ENCODE measurements around the gene TMEM80.
"Not testable (repeated sequence)": the region's sequence is repeated elsewhere in the genome, so short reads cannot be mapped to it uniquely, and the experiment has no call there.

The TMEM80 gene

DNA sequence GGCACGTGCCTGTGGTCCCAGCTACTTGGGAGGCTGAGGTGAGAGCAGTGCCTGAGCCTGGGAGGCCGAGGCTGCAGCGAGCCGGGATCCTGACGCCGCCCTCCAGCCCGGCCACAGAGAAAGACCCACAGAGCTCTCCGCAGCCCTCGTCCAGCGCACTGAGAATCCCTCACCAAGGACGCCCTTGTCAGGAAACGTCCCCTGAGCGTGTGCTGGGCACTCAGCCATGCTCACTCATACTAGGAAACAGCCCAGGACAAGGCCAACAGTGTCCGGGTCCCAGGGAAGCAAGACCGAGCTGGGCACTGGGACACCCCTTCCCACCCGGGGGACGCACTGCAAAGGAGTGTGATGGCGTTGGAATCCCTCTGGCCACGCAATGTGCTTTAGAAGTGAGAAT lies 15.1 kb upstream of the TMEM80 start:
- no peak for DNase-seq

DNA sequence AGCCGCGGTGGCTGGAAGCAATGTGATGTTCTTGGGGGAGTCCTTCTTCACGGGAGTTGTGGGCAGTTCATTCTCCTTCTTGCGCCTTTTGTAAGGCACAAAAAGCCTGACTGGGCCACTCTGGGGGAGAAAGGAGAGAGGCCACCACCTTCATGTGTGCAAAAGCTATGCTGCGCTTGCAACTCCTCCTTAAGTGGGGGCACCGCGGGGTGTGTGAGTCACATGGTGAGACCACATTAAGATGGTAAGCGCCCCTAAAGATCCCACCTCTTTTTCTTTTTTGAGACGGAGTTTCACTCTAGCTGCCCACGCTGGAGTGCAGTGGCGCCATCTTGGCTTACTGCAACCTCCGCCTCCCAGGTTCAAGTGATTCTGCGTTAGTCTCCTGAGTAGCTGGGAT lies 14.6 kb upstream of the TMEM80 start:
- DNase-seq = no peak

DNA sequence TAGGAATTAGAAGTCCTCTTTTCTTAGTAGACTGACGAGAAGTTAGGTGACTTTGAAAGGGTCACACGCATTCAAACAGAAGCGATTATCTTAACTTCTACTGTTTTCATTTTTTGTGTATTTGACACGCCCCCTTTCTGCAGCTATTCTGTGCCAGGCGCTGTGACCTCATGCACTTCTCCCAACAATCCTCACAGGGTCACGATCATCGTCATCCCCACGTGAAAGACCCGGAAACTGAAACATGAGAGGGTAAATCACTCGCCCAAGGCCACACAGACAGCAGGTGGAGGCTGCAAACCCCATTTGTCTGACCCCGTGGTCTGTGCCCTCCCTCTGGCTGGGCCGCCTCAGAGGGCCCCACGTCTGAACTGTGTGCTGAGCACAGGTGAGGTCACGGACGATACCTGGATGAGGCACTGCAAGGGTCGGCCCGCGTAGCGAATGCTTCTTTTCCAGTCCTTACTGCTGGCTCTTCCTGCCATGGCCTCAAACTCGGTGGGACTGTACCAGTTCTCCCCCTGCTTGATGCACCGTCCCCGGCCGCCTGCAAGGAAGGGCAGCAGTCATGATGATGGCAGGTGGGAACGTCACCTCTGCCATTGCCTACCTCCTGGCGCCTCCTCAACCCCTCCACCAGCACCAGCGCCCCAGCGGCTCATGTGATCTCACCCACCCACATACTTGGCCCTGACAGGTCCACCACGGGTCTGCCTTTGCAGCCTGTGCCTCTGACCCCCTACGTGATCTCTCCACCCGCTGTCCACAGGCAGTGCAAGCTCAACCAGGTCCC lies 9.0 kb upstream of the TMEM80 start:
- DNase-seq = no peak

DNA sequence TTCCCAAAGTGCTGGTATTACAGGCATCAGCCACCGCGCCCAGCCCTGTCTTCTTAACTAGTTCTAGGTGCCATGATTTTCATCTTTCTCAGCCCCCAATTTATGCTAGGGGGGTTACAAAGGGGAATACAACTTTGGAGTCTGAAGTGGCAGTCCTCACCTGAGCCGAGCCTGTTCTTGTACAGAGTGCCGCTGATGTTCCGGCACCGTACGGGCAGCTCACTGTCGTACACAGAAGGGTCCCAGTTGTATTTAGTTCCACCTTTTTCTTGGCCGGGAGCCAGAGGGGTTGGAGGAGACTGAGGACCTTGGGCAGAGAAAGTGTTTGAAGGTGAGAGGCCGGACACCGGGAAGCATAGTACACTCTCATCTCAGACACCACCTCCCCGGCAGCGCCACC lies 7.9 kb upstream of the TMEM80 start:
- no peak for DNase-seq

DNA sequence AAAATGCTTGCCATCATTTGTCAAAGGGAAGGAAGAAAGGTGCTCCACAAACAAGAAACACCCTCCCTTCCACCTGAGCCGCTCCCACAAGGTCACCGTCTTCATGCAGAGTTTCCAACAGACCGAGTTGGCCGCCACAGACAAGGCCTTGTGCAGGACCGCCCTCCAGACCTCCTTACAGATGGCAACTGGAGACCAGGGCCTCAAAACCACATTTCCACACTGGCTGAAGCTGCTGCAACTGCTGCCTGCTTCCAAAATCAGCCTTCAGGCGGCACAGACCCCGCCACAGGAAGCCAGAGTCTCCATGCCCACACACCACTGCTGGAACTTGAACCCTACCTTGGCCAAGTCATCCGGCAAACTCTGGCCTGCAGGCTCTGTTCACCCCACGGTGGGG lies 6.9 kb upstream of the TMEM80 start:
- DNase-seq = no peak

DNA sequence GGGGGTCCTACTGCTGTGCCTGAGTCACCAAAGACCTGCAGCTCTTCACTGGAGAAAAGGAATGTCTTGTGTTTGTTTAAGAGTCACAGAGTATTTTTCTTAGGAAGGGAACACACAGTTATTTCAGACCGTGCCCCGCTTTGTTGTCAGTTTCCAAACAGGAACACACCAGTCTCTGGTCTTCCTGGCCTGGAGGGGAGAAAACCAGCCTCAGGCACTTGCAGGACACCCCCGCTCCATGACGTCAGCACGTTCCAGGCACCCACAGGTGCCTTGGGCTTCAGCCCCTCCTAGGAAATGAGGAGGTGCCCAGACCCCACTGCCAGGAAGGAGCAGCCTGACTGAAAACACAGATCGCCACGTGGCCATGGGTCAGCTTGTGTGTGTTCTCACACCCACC lies 6.0 kb upstream of the TMEM80 start:
- no peak for DNase-seq

DNA sequence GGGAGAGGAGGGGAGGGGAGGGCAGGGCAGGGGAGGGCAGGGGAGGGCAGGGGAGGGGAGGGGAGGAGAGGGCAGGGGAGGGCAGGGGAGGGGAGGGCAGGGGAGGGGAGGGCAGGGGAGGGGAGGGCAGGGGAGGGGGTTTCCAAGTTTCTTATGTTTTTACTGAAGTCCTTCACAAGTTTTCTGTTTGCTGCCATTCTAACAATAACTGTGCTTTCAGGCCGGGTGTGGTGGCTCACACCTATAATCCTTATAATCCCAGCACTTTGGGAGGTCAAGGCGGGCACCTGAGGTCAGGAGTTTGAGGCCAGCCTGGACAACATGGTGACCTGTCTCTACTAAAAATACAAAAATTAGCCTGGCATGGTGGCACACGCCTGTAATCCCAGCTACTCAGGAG lies 5.4 kb upstream of the TMEM80 start:
- not testable (repeated sequence) for DNase-seq

DNA sequence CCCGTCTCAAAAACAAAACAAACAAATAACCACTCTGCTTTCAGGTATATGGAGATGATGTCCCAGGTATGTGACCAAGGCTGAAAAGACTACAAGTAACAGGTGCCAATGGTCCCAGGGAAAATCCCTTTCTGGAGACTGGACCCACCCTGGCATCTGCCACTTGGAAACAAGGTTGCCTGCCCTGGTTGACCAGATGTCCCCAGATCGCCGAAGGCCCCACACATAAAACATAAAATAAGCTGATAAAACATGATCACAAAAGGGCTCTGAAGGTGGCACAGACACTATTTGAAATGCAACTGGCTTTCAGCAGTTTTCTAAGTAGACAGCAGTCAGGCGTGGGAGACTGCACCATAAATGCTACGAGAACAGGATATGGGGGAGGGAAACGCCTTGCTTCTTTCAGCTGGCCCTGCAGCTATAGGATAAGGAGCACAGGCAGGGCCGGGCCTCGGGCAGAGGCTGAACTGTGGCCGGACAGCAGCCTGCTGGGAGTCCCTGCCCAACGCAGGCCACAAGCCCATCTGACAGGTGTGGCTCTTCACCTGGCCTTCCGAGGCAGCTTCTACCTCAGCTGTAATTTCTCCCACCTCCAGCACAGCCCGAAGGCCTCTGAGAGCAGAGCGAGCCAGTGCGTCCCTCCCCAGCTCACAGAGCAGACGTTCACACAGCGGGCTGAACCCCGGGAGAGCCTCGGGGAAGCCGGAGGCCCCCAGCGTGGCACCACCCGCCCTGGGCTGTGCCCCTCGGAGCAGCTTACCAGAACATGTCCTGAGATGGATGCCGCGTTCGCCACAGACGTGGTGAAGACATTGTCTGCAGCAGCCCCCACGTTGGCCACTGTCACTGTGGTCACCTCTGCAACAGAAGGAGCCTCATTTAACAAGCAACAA lies 4.6 kb upstream of the TMEM80 start:
- DNase-seq = no peak

DNA sequence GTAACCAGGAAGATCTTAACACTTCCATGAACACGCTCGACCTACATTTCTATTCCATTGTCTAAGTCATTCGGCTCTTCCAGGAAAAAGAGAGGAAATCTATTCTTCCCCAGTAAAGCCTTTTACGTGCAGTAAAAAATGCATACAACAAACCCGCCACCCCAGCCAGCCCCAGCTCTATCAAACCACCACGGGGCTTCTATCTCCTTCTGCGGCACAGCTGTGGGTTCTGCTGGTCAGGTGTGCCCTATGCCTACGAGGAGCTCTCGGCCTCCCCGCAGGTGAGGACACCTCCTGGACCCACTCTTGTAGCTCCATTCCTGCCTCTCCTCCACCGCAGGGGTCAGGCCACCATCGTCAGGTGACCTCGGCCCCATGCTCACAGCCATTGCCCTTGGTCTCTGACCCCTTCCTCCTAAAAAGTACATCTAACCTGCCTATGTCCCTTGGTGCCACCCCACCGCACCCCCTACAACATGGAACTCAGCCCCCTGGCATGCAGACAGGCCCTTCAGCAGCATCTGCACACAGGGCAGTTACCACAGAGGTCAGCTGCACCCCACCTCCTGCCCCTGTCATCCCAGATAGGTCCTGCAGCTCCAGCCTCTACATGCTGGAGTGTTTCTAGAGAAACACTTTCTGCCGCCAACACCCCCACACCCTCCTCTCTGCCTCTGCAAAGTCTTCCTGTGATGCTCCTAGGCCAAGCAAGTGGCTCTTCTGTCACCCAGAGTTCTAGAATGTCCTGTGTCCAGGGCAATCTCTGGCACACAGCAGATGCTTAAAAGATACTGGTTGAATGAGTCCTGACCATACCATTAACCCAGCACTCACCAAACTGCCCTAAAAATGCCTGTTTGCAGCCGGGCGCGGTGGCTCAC lies 3.7 kb upstream of the TMEM80 start:
- DNase-seq = no peak

DNA sequence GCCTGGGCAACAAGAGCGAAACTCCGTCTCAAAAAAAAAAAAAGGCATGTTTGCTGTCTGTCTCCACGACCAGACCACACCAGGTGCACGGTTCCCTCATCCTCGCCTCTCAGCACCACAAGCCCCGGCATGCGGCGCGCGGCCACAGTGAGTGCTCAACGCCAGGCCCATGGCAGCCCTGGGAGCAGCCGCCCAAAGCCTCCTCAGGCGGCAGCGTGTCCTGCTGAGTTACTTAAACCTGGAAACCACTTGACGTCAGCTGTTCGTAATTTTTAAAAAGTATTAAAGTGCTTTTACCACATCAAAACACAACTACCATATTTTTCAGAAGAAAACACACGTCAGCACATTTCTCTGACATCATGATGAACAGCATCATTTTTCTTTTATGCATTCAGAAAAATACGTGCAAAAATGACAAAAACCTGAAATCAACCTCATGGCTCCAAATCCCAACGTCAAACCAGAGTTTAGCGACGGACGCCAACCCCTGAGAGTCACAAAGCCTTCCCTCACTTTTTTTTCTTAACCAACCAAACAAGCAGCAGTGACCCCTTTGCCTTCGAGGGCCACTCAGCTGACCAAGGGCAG lies 2.7 kb upstream of the TMEM80 start:
- no peak for DNase-seq

DNA sequence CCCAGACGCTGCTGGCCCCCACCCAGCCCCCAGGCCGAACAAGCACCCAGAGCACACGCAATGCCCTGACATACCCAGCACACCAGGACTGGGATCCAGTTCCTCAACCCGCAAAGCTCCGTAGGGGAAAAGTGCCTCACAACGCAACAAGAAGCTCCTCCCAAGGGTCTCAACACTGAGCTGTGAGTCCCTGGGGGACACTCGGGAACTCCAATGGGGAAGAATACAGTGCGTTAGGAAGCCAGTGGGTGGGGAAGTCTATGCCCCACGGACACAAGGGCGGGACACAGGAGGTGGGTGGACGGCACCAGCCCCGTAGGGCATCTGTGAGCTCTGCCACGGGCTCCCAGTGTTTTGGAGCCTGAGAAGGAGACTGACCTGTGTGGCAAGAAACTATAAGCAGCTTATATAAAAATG lies 2.2 kb upstream of the TMEM80 start:
- DNase-seq = no peak

DNA sequence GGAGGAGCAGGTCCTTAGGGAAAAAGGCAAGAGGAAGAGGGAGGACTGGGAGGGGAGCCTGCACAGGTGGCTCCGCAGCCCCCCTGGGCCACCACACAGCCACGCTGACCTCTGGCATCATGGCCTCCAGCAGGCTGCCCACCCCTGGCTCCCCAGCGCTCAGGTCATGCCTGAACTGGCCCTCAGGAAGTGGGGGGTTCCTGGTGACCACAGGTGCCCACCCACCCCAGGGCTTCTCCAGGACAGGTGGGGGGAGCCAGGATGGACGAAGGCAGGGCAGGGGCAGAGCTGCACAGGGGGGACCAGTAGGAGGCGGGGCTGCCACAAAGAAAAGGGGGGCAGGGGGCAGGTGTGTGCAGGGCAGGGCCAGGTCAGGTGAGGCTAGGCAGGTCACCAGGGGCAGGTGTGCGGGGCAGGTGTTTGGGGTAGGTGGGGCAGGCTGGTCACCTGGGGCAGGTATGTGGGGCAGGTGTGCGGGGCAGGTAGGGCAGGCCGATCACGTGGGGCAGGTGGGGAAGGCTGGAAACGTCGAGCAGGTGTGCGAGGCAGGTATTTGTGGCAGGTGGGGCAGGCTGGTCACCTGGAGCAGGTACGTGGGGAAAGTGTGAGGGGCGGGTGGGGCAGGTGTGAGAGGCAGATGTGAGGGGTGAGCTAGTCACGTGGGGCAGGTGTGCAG lies 1.6 kb upstream of the TMEM80 start:
- no peak for DNase-seq

DNA sequence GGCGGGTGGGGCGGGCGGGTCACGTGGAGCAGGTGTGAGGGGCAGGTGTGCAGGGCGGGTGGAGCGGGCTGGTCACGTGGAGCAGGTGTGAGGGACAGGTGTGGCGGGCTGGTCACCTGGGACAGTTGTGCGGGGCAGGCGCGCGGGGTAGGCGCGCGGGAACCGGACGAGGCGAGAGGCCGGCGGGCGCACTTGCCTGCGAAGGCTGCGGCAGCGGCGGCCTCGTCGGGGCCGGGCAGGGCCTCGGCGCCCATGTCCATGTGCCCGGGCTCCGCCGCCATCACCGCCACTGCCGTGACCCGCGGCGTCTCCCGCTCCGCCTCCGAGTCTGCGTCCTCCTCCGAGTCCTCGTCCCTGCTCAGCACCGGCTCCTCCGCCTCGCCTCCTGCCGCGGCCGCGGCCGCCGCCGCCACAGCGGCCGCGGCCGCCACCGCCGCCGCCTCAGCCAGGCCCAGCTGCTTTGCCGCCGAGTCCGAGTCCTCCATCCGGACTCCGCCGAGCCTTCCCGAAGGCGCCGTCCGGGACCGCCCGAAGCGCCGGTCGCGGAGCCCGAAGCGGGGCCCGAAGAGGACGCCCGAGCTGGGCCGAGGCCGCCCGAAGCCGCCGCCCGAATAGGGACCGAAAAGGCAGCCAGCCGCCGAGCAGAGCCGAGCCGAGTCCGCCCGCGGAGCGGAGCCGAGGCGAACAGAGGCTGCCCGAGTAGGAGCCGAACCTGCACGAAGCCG lies 891 bp upstream of the TMEM80 start, which contains the start of gene DEAF1:
DEAF1 (minus strand) TSS at position 660 of the 725 bp plus-strand sequence; CDS start at position 485, 175 bp downstream.
- DNase-seq = peak; percentile 99

DNA sequence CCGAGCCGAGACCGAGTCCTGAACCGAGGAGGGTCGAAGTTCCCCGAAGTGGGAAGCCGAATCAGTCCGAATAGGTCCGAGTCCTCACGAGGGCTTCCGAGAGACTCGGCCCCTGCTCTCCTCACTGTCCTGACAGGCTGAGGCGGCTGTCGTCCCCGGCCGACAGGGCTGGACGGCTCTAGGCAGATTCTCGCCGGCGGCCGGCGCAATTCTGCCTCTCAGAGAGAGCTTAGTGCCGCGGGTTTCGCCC lies 403 bp upstream of the TMEM80 start:
- DNase-seq = no peak

DNA sequence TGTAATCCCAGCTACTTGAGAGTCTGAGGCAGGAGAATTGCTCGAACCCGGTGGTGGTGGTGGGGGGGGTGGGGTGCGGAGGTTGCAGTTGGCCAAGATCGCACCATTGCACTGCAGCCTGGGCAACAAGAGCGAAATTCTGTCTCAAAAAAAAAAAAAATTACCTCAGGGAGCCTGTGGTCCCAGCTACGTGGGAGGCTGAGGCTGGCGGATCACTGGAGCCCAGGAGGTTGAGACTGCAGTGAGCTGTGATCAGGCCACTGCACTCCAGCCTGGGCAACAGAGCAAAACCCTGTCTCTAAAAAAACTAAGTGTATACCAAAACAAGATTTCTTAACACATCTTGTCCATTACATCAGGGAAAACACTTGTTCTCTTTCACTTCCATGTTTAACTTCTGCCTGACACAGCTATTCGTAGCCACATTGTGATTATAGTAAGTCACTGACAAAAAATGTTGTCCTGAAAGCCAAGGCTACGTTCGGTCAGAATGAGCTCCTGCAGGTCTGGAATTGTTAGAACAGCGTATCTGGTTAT lies 1.4 kb downstream of the TMEM80 start:
- no peak for DNase-seq

DNA sequence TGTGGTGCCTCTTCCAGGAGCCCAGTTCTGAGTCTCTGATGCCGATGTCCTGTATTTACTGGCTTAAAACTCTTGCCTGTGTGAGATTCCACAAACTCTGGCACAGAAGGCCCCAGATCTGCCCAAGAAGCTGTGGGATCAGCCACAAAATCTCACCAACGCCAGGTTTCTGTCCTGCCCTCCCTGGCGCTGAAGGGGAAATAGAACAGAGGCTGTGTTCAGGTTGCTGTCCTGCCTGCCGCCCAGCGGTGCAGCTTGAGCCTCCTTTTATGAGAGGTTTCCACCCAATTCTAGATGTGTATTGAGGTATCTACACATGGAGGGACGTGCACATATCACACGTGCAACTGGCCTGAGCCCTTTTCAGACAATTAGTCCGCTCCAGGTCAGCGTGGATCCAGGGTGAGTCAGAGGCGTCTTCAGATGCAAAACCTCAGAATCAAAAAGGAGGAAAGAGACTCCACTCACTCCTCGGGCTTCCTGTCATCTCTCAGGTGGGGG lies 2.2 kb downstream of the TMEM80 start:
- no peak for DNase-seq

DNA sequence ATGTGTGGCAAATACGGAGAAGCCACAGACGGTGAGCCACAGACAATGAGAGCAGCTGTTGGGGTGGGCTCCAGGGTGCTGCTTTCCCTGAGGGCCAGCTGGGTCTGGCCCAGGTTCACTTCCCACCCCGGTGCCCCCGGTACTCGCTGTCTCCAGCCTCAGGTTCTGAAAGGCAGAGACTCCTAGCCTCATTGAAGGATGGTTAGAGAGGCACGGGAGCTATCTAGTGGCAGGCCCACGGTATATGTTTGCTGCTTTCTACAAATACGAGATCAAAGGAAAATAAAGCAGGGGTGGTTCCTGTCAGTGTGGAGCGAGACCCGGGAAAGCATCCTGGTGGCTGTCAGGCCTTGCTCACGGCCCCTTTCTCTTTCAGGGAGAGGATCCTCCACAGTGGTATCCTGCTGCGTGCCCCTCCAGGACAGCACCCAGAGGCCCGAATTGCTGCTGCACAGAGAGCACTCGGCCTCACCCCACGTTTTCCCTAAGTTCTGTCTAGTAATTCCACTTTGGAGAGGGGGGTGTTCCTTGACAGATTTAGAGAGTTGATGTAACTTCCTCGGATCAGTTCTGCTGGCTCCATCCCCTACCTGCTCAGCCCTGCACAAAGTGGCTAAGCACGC lies 3.0 kb downstream of the TMEM80 start:
- no peak for DNase-seq

DNA sequence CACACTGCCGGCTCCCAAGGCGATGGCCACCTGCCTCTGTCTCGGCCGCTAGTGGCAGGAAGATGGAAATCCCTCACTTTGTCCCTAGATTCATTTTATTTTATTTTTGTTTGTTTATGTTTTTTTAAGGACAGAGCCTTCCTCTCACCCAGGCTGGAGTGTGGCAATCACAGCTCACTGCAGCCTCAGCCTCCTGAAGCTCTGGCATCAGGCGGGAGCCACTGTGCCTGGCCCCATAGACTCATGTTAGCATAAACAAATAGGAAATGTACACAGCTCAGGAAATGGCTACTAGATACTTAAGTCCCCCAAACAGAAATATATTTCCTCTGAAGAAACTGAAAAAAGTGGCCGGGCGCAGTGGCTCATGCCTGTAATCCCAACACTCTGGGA lies 3.5 kb downstream of the TMEM80 start:
- DNase-seq = no peak

DNA sequence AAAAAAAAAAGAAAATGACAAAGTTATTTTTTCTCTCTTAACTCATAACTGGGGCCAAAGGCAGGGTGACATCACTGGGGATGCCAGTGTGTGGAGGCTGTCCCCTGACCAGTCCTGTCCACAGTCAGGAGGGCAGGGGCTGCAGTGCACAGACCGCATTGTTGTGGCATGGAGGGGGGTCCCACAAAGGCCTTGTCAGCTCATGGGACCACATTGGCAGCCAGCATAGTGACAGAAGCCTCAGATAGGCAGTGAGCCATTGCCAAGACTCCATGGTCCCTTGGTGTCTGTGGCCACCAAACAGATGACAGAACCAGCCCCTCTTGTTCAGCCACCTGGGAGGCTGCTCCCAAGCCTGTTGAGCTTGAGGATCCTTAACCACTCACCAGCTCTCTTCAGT lies 4.1 kb downstream of the TMEM80 start:
- DNase-seq = no peak

DNA sequence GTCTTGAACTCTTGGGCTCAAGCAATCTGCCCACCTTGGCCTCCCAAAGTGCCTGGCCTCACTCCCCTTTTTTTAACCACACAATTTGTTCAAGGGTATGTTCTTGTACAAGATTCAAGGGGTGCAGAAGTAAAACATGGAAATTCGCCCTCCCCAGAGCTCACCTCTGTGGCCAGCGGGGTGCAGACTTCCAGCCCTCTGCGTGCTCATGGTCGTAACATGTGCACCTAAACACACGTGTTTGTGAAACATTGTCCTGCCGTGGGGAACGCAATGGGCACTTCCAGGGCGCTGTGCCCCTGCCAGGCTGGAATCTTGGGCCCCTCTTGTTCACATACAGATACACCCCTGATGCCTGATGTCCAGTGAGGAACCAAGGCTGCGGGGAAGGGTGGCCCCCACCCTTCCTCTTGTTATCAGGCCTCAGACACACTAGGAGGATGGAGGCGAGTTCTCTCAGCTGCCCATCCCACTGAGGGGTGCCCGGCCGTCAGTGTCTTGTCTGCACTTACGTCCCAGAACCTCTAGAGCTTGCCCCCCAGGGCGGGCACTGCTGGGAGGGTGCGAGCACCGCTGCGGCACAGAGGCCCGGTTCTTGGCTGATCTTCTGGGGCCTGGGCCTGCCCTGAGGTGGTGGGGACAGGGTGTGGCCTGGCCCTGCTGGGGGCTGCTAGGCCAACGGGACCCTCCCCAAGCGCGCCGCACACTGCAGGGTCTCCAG lies 6.3 kb downstream of the TMEM80 start:
- no peak for DNase-seq
